SK-N-SH (cell line): Measurements from ENCODE around the gene HEATR3. TPM values are rescaled to one million over a fixed set of nuclear protein-coding genes. Genes with fewer than 3 reads are reported as not detected.

ENCODE experiments used
- CTCF ChIA-PET: fragments of 300-600, 350-600 bp; formaldehyde crosslinking; extraction: SDS; loops from one replicate; lab custom pipeline; 2021; lab: Yijun Ruan, JAX
- POLR2A ChIA-PET: fragments of 350-600 bp; sonication (Branson Sonifier 250); formaldehyde crosslinking; extraction: SDS; loops from one replicate; lab custom pipeline; 2020; ENCODE audit warnings: antibody characterized with exemption, inconsistent platforms; lab: Yijun Ruan, JAX
- DNase-seq: peaks from one replicate; pipeline ENCODE4 v3.0.0; 2012
- H2AFZ ChIP-seq: fragments of 200-600 bp; sonication (generic); 2 replicates; pipeline ENCODE4 v1.8.1; 2016; ENCODE audit warnings: antibody characterized with exemption, mild to moderate bottlenecking, low read depth
- H3F3A ChIP-seq: fragments of 200-600 bp; sonication (generic); replicated peaks from 2 replicates; pipeline ENCODE3; 2016; ENCODE audit warnings: antibody characterized with exemption, mild to moderate bottlenecking; ENCODE audit not compliant: insufficient read depth
- H3K27ac ChIP-seq, 2 experiments: fragments of 200-500 bp in 1 of 2; fragments of 200-600 bp in 1 of 2; sonication (Bioruptor generic) in 1 of 2; sonication (generic), shearing (Covaris generic) in 1 of 2; 2 replicates each; pipeline versions ENCODE4 v1.5.1 to v1.6.1; 2014 to 2016; ENCODE audit warnings: low read depth in 2 of 2, inconsistent platforms in 1 of 2, low read length in 1 of 2, mild to moderate bottlenecking in 1 of 2, mixed read lengths in 1 of 2
- H3K27me3 ChIP-seq: fragments of 200-600 bp; sonication (generic), shearing (Covaris generic); 2 replicates; pipeline ENCODE4 v1.6.1; 2016; ENCODE audit warnings: mixed run types; ENCODE audit not compliant: insufficient read depth
- H3K36me3 ChIP-seq, 2 experiments: fragments of 200-500 bp in 1 of 2; fragments of 200-600 bp in 1 of 2; sonication (Bioruptor generic) in 1 of 2; sonication (generic) in 1 of 2; replicated peaks in 1 of 2; 2 replicates each; pipeline versions ENCODE3 to v1.5.1; 2014 to 2016; ENCODE audit warnings: low read length in 1 of 2, mild to moderate bottlenecking in 1 of 2; ENCODE audit not compliant: insufficient read depth in 2 of 2, control insufficient read depth in 1 of 2
- H3K4me1 ChIP-seq, 2 experiments: fragments of 200-500 bp in 1 of 2; fragments of 200-600 bp in 1 of 2; sonication (Bioruptor generic) in 1 of 2; sonication (generic), shearing (Covaris generic) in 1 of 2; 2 replicates each; pipeline versions ENCODE4 v1.5.1 to v1.6.1; 2014 to 2016; ENCODE audit warnings: low read depth in 1 of 2, low read length in 1 of 2, mixed run types in 1 of 2; ENCODE audit not compliant: insufficient read depth in 2 of 2, control insufficient read depth in 1 of 2
- H3K4me2 ChIP-seq: fragments of 200-600 bp; sonication (generic), shearing (Covaris generic); 2 replicates; pipeline ENCODE4 v1.6.1; 2017; ENCODE audit warnings: mixed run types
- H3K4me3 ChIP-seq, 2 experiments: fragments of 200-500 bp in 1 of 2; fragments of 200-600 bp in 1 of 2; sonication (Bioruptor generic) in 1 of 2; sonication (generic), shearing (Covaris generic) in 1 of 2; 2 replicates each; pipeline versions ENCODE4 v1.5.1 to v1.8.1; 2014 to 2016; ENCODE audit warnings: low read depth in 2 of 2, inconsistent platforms in 1 of 2, low read length in 1 of 2, mild to moderate bottlenecking in 1 of 2, mixed read lengths in 1 of 2, moderate library complexity in 1 of 2
- H3K79me2 ChIP-seq: fragments of 200-600 bp; sonication (generic); 2 replicates; pipeline ENCODE4 v1.8.1; 2017; ENCODE audit warnings: mild to moderate bottlenecking; ENCODE audit not compliant: insufficient read depth
- H3K9ac ChIP-seq: fragments of 200-600 bp; sonication (generic); 2 replicates; pipeline ENCODE4 v1.6.1; 2017; ENCODE audit warnings: mixed run types
- H3K9me2 ChIP-seq: fragments of 200-600 bp; sonication (generic); 2 replicates; pipeline ENCODE4 v1.6.1; 2017; ENCODE audit warnings: mixed run types
- H3K9me3 ChIP-seq: fragments of 200-600 bp; sonication (generic); 2 replicates; pipeline ENCODE4 v1.6.1; 2017; ENCODE audit warnings: mixed run types, mild to moderate bottlenecking, moderate library complexity
- H4K20me1 ChIP-seq: fragments of 200-600 bp; sonication (generic); 2 replicates; pipeline ENCODE4 v1.6.1; 2017; ENCODE audit warnings: mild to moderate bottlenecking, mixed run types; ENCODE audit not compliant: insufficient read depth
- CHD2 ChIP-seq: fragments of 150-350 bp; IDR thresholded peaks from 2 replicates; pipeline ENCODE4 v1.6.1; 2018; ENCODE audit warnings: low read length; ENCODE audit not compliant: partially characterized antibody
- ELF1 ChIP-seq: IDR thresholded peaks from 2 replicates; pipeline ENCODE4 v1.4.0; 2012
- EP300 ChIP-seq, 2 experiments: IDR thresholded peaks; 2 replicates each; pipeline versions ENCODE4 v1.4.0 to v1.6.1; 2012; ENCODE audit warnings: borderline replicate concordance in 1 of 2, low read depth in 1 of 2, low read length in 1 of 2
- EZH2phosphoT487 ChIP-seq: fragments of 200-600 bp; sonication (generic); IDR thresholded peaks from 2 replicates; pipeline ENCODE4 v1.6.1; 2017; ENCODE audit warnings: low read depth, mixed run types, mild to moderate bottlenecking, antibody characterized with exemption, moderate library complexity, borderline replicate concordance
- FOSL2 ChIP-seq: IDR thresholded peaks from 2 replicates; pipeline ENCODE4 v1.4.0; 2012; ENCODE audit warnings: low read depth, mild to moderate bottlenecking, moderate library complexity, borderline replicate concordance
- FOXJ3 ChIP-seq: sonication (generic); formaldehyde crosslinking; IDR thresholded peaks from 2 replicates; pipeline ENCODE4 v1.5.1; 2020; ENCODE audit warnings: mild to moderate bottlenecking, missing genetic modification reagents
- FOXM1 ChIP-seq: IDR thresholded peaks from 2 replicates; pipeline ENCODE4 v1.4.0; 2012; ENCODE audit warnings: low read depth, mild to moderate bottlenecking
- GABPA ChIP-seq: IDR thresholded peaks from 2 replicates; pipeline ENCODE4 v1.4.0; 2012; ENCODE audit warnings: low read depth, mild to moderate bottlenecking
- GATA2 ChIP-seq: sonication (generic); formaldehyde crosslinking; IDR thresholded peaks from 2 replicates; pipeline ENCODE4 v1.5.0; 2020; ENCODE audit warnings: mild to moderate bottlenecking, missing genetic modification reagents
- JUND ChIP-seq: IDR thresholded peaks from 2 replicates; pipeline ENCODE4 v1.4.0; 2012
- MXI1 ChIP-seq: IDR thresholded peaks from 2 replicates; pipeline ENCODE4 v1.6.1; 2012; ENCODE audit warnings: mild to moderate bottlenecking, low read depth, low read length, improper control_type of control experiment
- NFIC ChIP-seq: IDR thresholded peaks from 2 replicates; pipeline ENCODE4 v1.4.0; 2012; ENCODE audit warnings: borderline replicate concordance
- NRF1 ChIP-seq: IDR thresholded peaks from 2 replicates; pipeline ENCODE4 v1.6.1; 2012; ENCODE audit warnings: low read depth, mild to moderate bottlenecking, low read length
- PBX3 ChIP-seq: IDR thresholded peaks from 2 replicates; pipeline ENCODE4; 2012
- POLR2AphosphoS5 ChIP-seq: IDR thresholded peaks from 2 replicates; pipeline ENCODE4 v1.6.1; 2012; ENCODE audit warnings: low read depth, low read length
- RAD21 ChIP-seq: IDR thresholded peaks from 2 replicates; pipeline ENCODE4 v1.6.1; 2012; ENCODE audit warnings: mild to moderate bottlenecking, low read length
- RCOR1 ChIP-seq: fragments of 150-350 bp; IDR thresholded peaks from 2 replicates; pipeline ENCODE4 v1.6.1; 2017; ENCODE audit warnings: antibody characterized with exemption, low read length
- RFX5 ChIP-seq: IDR thresholded peaks from 2 replicates; pipeline ENCODE4 v1.6.1; 2012; ENCODE audit warnings: mild to moderate bottlenecking, improper control_type of control experiment, low read length
- RXRA ChIP-seq: IDR thresholded peaks from 2 replicates; pipeline ENCODE4 v1.4.0; 2012; ENCODE audit warnings: low read depth, mild to moderate bottlenecking, borderline replicate concordance
- SIN3A ChIP-seq: IDR thresholded peaks from 2 replicates; pipeline ENCODE4 v1.6.1; 2012; ENCODE audit warnings: low read depth, mild to moderate bottlenecking, low read length, moderate library complexity, borderline replicate concordance
- SMC3 ChIP-seq: IDR thresholded peaks from 2 replicates; pipeline ENCODE4 v1.6.1; 2012; ENCODE audit warnings: low read depth, low read length, improper control_type of control experiment
- TAF1 ChIP-seq: IDR thresholded peaks from 2 replicates; pipeline ENCODE4 v1.6.1; 2012; ENCODE audit warnings: low read depth, mild to moderate bottlenecking, low read length, moderate library complexity, borderline replicate concordance
- TCF12 ChIP-seq: IDR thresholded peaks from 2 replicates; pipeline ENCODE4 v1.4.0; 2012
- TEAD4 ChIP-seq: IDR thresholded peaks from 2 replicates; pipeline ENCODE4 v1.4.0; 2012; ENCODE audit warnings: mild to moderate bottlenecking, borderline replicate concordance; ENCODE audit not compliant: insufficient read depth
- USF1 ChIP-seq: IDR thresholded peaks from 2 replicates; pipeline ENCODE4 v1.4.0; 2012; ENCODE audit warnings: low read depth, borderline replicate concordance
- WGBS: methylation state at CpG from one replicate; pipeline ENCODE4 v1.1.6; 2017; ENCODE audit warnings: low lambda C conversion rate; 5-methylcytosine and 5-hydroxymethylcytosine counted together
- polyA plus RNA-seq, 3 experiments: library from polyadenylated mRNA; depleted of rRNA; stranded (reverse); fragments of >200 nt; gene quantifications; 2 replicates each; pipeline ENCODE4 v1.2.3, GENCODE V29; 2012
- TF ChIP-seq, protein P1 (sequence below): fragments of 150-350 bp; IDR thresholded peaks from 2 replicates; pipeline ENCODE4 v1.6.1; 2017; ENCODE audit warnings: antibody characterized with exemption, low read length, low read depth, borderline replicate concordance
- TF ChIP-seq, protein P2 (sequence below): fragments of 150-350 bp; IDR thresholded peaks from 2 replicates; pipeline ENCODE4 v1.6.1; 2016; ENCODE audit warnings: mild to moderate bottlenecking, low read depth, low read length
- TF ChIP-seq, protein P3 (sequence below): IDR thresholded peaks from 2 replicates; pipeline ENCODE4 v1.4.0; 2012; ENCODE audit warnings: low read depth, borderline replicate concordance

The HEATR3 gene
- polyA plus RNA-seq, 1 of the 3 experiments (the other 2 are of a cell fraction): 10.1 TPM

DNA sequence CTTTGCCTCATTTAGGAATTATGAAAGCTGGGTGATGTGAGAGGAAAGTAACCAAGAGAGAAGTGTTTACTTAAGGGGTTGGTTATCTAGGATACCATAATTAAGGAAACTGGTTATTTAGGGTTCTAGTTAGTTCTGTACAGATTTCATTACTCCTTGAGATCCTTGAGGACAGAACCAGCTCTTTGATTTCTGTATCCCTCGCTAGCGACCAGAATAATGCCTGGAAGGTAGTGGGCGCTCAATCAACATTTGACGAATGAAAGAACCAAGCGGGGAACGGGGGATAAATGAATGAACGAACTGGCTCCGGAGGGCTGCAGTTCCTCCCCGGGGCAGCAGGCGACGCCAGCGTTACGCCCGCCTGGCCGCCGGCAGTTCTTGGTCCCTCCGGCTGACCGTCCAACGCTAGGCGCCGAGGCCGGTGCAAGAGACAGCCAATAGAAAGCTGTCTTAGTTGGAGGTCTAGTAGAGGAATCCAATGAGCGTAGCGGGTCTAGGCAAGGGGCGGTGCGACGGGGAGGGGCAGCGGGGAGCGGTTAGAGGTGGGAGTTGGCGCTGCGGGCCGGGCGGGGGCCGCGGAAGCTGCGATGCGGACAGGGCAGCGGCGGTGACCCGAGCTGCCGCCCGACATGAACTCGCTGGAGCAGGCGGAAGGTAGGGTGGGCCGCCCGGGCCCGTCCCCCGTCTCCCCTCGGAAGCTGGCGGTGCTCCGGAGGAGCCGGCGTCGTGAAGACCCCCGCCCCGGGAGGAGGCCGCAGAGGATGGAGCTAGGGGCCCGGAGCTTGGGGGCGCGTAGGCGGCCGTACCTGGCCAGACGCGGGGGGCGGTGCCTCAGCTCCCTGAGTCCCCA lies 40.9 kb upstream of the HEATR3 start, which contains the start of gene CNEP1R1:
Gene CNEP1R1 (plus strand): TSS at position 542 of the 853 bp plus-strand sequence. CDS start 91 bp downstream, at position 633.
- Histone ChIP-seq H3K9me2 (no peaks in the 10 kb centered on the region), H3K4me3 (peak within 1 kb of the TSS; percentile 84 to 89), H3K9me3 (no peaks in the 10 kb centered on the region), H3K79me2 (peaks cover 46% of the 10 kb centered on the region), H3K4me1 (peaks cover 5 to 14% of the 10 kb centered on the region in 2 experiments; a peak in 3 of 4 replicates), H3K4me2 (peak within 1 kb of the TSS; percentile 90), H3F3A (no peaks in the 10 kb centered on the region), H2AFZ (peak within 1 kb of the TSS; percentile 98), H3K9ac (peak within 1 kb of the TSS; percentile 78), H3K27ac (peak within 1 kb of the TSS; percentile 21 to 81; a peak in 3 of 4 replicates), H3K36me3 (peaks cover 17 to 19% of the 10 kb centered on the region in 2 experiments), H3K27me3 (no peaks in the 10 kb centered on the region), H4K20me1 (no peaks in the 10 kb centered on the region)
- DNase-seq: peak; percentile 99
- WGBS: under 1% methylated on average over 21 of the region's 65 CpGs
- POLR2A ChIA-PET: interaction anchor here (0.5 to 1.7 kb wide), 7 partner anchors 15 to 185 kb away, joined by 3 to 8 read pairs (median 4); partner anchors contain the start of gene HEATR3
- CTCF ChIA-PET: interaction anchor here (0.6 to 3.4 kb wide), 68 partner anchors 9 to 781 kb away, joined by 3 to 82 read pairs (median 4); partner anchors contain the start of gene HEATR3
- TF ChIP-seq ELF1 (peak; percentile 60), FOSL2 (no peak), RFX5 (no peak), USF1 (no peak), POLR2AphosphoS5 (peak; percentile 57), CHD2 (peak; percentile 81), RAD21 (peak; percentile 88), PBX3 (peak; percentile 38; the same call in 1 of the 2 replicates), FOXM1 (0 out of 2 replicates have a peak, but pooled peaks have one; percentile 32), GATA2 (CRISPR knock-in tag) (no peak), EP300 (IDR thresholded peaks at IDR 0.05; ENCODE audit: borderline replicate concordance in 1 of 2, low read depth in 1 of 2, low read length in 1 of 2) (no peak; a peak in 1 of 4 replicates), EZH2phosphoT487 (no peak), RXRA (no peak), TCF12 (peak; percentile 27; the same call in 1 of the 2 replicates), JUND (no peak), NRF1 (no peak), SMC3 (peak; percentile 85), TAF1 (peak; percentile 29; the same call in 1 of the 2 replicates), TEAD4 (no peak), RCOR1 (peak; percentile 52), NFIC (no peak), FOXJ3 (CRISPR knock-in tag) (no peak), GABPA (0 out of 2 replicates have a peak, but pooled peaks have one; percentile 9), MXI1 (no peak), SIN3A (peak; percentile 65; the same call in 1 of the 2 replicates)
- TF ChIP-seq, protein P1, sequence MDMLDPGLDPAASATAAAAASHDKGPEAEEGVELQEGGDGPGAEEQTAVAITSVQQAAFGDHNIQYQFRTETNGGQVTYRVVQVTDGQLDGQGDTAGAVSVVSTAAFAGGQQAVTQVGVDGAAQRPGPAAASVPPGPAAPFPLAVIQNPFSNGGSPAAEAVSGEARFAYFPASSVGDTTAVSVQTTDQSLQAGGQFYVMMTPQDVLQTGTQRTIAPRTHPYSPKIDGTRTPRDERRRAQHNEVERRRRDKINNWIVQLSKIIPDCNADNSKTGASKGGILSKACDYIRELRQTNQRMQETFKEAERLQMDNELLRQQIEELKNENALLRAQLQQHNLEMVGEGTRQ: no peak
- TF ChIP-seq, protein P2, sequence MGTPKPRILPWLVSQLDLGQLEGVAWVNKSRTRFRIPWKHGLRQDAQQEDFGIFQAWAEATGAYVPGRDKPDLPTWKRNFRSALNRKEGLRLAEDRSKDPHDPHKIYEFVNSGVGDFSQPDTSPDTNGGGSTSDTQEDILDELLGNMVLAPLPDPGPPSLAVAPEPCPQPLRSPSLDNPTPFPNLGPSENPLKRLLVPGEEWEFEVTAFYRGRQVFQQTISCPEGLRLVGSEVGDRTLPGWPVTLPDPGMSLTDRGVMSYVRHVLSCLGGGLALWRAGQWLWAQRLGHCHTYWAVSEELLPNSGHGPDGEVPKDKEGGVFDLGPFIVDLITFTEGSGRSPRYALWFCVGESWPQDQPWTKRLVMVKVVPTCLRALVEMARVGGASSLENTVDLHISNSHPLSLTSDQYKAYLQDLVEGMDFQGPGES: peak; percentile 81; the same call in 1 of the 2 replicates
- TF ChIP-seq, protein P3, sequence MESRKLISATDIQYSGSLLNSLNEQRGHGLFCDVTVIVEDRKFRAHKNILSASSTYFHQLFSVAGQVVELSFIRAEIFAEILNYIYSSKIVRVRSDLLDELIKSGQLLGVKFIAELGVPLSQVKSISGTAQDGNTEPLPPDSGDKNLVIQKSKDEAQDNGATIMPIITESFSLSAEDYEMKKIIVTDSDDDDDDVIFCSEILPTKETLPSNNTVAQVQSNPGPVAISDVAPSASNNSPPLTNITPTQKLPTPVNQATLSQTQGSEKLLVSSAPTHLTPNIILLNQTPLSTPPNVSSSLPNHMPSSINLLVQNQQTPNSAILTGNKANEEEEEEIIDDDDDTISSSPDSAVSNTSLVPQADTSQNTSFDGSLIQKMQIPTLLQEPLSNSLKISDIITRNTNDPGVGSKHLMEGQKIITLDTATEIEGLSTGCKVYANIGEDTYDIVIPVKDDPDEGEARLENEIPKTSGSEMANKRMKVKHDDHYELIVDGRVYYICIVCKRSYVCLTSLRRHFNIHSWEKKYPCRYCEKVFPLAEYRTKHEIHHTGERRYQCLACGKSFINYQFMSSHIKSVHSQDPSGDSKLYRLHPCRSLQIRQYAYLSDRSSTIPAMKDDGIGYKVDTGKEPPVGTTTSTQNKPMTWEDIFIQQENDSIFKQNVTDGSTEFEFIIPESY: no peak
